Cortex of kidney (tissue), 1 donor: ENCODE data around the gene ADAMTS2.

ENCODE experiments used
- DNase-seq: peaks from one replicate; lab custom pipeline; 2025; lab: John Stamatoyannopoulos, UW

ADAMTS2 gene

GRCh38 chr5:179139111-179139935 is 205.9 kb downstream of the ADAMTS2 start:
- no peak for DNase-seq

- no peak for DNase-seq
Measured at GRCh38 chr5:179138568-179138925, 206.7 kb downstream of the ADAMTS2 start.

- DNase-seq: no peak
Measured at GRCh38 chr5:179137643-179138567, 207.4 kb downstream of the ADAMTS2 start.

- no peak for DNase-seq
Measured at GRCh38 chr5:179137016-179137642, 208.1 kb downstream of the ADAMTS2 start.

- DNase-seq: no peak
Measured at GRCh38 chr5:179135441-179136215, 209.6 kb downstream of the ADAMTS2 start.

GRCh38 chr5:179135006-179135405 is 210.3 kb downstream of the ADAMTS2 start:
- no peak for DNase-seq

GRCh38 chr5:179134511-179134910 is 210.8 kb downstream of the ADAMTS2 start:
- no peak for DNase-seq

GRCh38 chr5:179132586-179133355 is 212.5 kb downstream of the ADAMTS2 start:
- no peak for DNase-seq

- no peak for DNase-seq
Measured at GRCh38 chr5:179131886-179132585, 213.2 kb downstream of the ADAMTS2 start.

- DNase-seq: no peak
Measured at GRCh38 chr5:179131321-179131835, 213.9 kb downstream of the ADAMTS2 start.

- DNase-seq: no peak
Measured at GRCh38 chr5:179130101-179130681, 215.1 kb downstream of the ADAMTS2 start.

GRCh38 chr5:179129607-179130071 is 215.6 kb downstream of the ADAMTS2 start:
- DNase-seq: no peak

GRCh38 chr5:179128976-179129375 is 216.3 kb downstream of the ADAMTS2 start:
- DNase-seq: no peak

GRCh38 chr5:179128041-179128365 is 217.3 kb downstream of the ADAMTS2 start:
- DNase-seq: no peak

GRCh38 chr5:179127136-179128040 is 217.9 kb downstream of the ADAMTS2 start:
- no peak for DNase-seq

- no peak for DNase-seq
Measured at GRCh38 chr5:179126506-179126991, 218.7 kb downstream of the ADAMTS2 start.

- DNase-seq: no peak
Measured at GRCh38 chr5:179125789-179126505, 219.3 kb downstream of the ADAMTS2 start.
